Measurements from ENCODE around the gene MRPL55. TPM values are rescaled to one million over a fixed set of nuclear protein-coding genes. Genes with fewer than 3 reads are reported as not detected.
A peak's percentile ranks its signal among the peaks of the same experiment; 100 is the strongest.

Gene MRPL55
- total RNA-seq, 1 donor from 2014 or later = 82.8 TPM

- DNase-seq (ENCODE audit: low read depth) = peak; percentile 54
Measured at GRCh38 chr1:228087771-228088251, 21.3 kb downstream of the MRPL55 start.

GRCh38 chr1:228085287-228085951 lies 23.7 kb downstream of the MRPL55 start:
- no peak for DNase-seq (ENCODE audit: low read depth)

- DNase-seq (ENCODE audit: low read depth) = no peak
Measured at GRCh38 chr1:228084797-228085196, 24.3 kb downstream of the MRPL55 start.

GRCh38 chr1:228084325-228084724 lies 24.8 kb downstream of the MRPL55 start:
- peak; percentile 48 for DNase-seq (ENCODE audit: low read depth)

- peak; percentile 87 for DNase-seq (ENCODE audit: low read depth)
Measured at GRCh38 chr1:228083871-228084278, 25.2 kb downstream of the MRPL55 start.

- no peak for DNase-seq (ENCODE audit: low read depth)
Measured at GRCh38 chr1:228082918-228083870, 25.9 kb downstream of the MRPL55 start.

GRCh38 chr1:228082214-228082917 lies 26.7 kb downstream of the MRPL55 start, which contains the start of gene ARF1:
Gene ARF1, plus strand, starts transcription at chr1:228082708. Its CDS starts 14,407 bp downstream, at chr1:228097115.
- peak; percentile 92 for DNase-seq (ENCODE audit: low read depth)

GRCh38 chr1:228081578-228082213 lies 27.4 kb downstream of the MRPL55 start:
- no peak for DNase-seq (ENCODE audit: low read depth)

GRCh38 chr1:228081144-228081543 lies 28.0 kb downstream of the MRPL55 start:
- no peak for DNase-seq (ENCODE audit: low read depth)

- DNase-seq (ENCODE audit: low read depth) = no peak
Measured at GRCh38 chr1:228079601-228080263, 29.4 kb downstream of the MRPL55 start.

GRCh38 chr1:228079013-228079412 lies 30.1 kb downstream of the MRPL55 start:
- no peak for DNase-seq (ENCODE audit: low read depth)

- DNase-seq (ENCODE audit: low read depth) = no peak
Measured at GRCh38 chr1:228077565-228078330, 31.4 kb downstream of the MRPL55 start.

GRCh38 chr1:228076796-228077430 lies 32.2 kb downstream of the MRPL55 start:
- no peak for DNase-seq (ENCODE audit: low read depth)

- no peak for DNase-seq (ENCODE audit: low read depth)
Measured at GRCh38 chr1:228075801-228076271, 33.3 kb downstream of the MRPL55 start.

- no peak for DNase-seq (ENCODE audit: low read depth)
Measured at GRCh38 chr1:228074954-228075730, 34.0 kb downstream of the MRPL55 start.

- no peak for DNase-seq (ENCODE audit: low read depth)
Measured at GRCh38 chr1:228073857-228074545, 35.1 kb downstream of the MRPL55 start.

- DNase-seq (ENCODE audit: low read depth) = no peak
Measured at GRCh38 chr1:228073061-228073856, 35.8 kb downstream of the MRPL55 start.
